WTC11 (cell line): Measurements from ENCODE around the gene CMTM4.

Source experiments
- ATF3 ChIP-seq: sonication (generic); formaldehyde crosslinking; conservative IDR thresholded peaks from 2 replicates; pipeline ENCODE4 v1.8.1; 2022; ENCODE audit warnings: mild to moderate bottlenecking, missing genetic modification reagents
- ATF6 ChIP-seq: sonication (generic); formaldehyde crosslinking; IDR thresholded peaks from 2 replicates; pipeline ENCODE4 v1.8.1; 2023; ENCODE audit warnings: mild to moderate bottlenecking, missing genetic modification reagents
- CBFB ChIP-seq: sonication (generic); formaldehyde crosslinking; IDR thresholded peaks from 2 replicates; pipeline ENCODE4 v1.8.1; 2022; ENCODE audit warnings: mild to moderate bottlenecking, low read depth, missing genetic modification reagents
- E2F5 ChIP-seq: sonication (generic); formaldehyde crosslinking; IDR thresholded peaks from 2 replicates; pipeline ENCODE4 v1.8.1; 2022; ENCODE audit warnings: mild to moderate bottlenecking, moderate library complexity, missing genetic modification reagents
- HMGXB4 ChIP-seq: sonication (generic); formaldehyde crosslinking; IDR thresholded peaks from 2 replicates; pipeline ENCODE4 v1.8.1; 2023; ENCODE audit warnings: mild to moderate bottlenecking, moderate library complexity, missing genetic modification reagents
- JUN ChIP-seq: sonication (generic); formaldehyde crosslinking; IDR thresholded peaks from 2 replicates; pipeline ENCODE4 v1.8.0; 2023; ENCODE audit warnings: mild to moderate bottlenecking, missing genetic modification reagents
- NFE2L1 ChIP-seq: sonication (generic); formaldehyde crosslinking; IDR thresholded peaks from 2 replicates; pipeline ENCODE4 v1.8.1; 2023; ENCODE audit warnings: missing genetic modification reagents
- RELA ChIP-seq: sonication (generic); formaldehyde crosslinking; IDR thresholded peaks from 2 replicates; pipeline ENCODE4 v1.8.1; 2022; ENCODE audit warnings: missing genetic modification reagents, mild to moderate bottlenecking, borderline replicate concordance
- SMAD4 ChIP-seq: sonication (generic); formaldehyde crosslinking; IDR thresholded peaks from 2 replicates; pipeline ENCODE4 v1.8.0; 2022; ENCODE audit warnings: mild to moderate bottlenecking, missing genetic modification reagents
- TF ChIP-seq, protein P1 (sequence below): fragments of 200-600 bp; IDR thresholded peaks from 2 replicates; pipeline ENCODE4 v1.8.0; 2022; ENCODE audit warnings: antibody characterized with exemption
- TF ChIP-seq, protein P2 (sequence below): sonication (generic); formaldehyde crosslinking; IDR thresholded peaks from 2 replicates; pipeline ENCODE4 v1.8.0; 2022; ENCODE audit warnings: mild to moderate bottlenecking, missing genetic modification reagents
- TF ChIP-seq, protein P3 (sequence below): sonication (generic); formaldehyde crosslinking; IDR thresholded peaks from 2 replicates; pipeline ENCODE4 v1.8.0; 2022; ENCODE audit warnings: mild to moderate bottlenecking, missing genetic modification reagents
- TF ChIP-seq, protein P4 (sequence below): sonication (generic); formaldehyde crosslinking; IDR thresholded peaks from 2 replicates; pipeline ENCODE4 v1.8.1; 2023; ENCODE audit warnings: mild to moderate bottlenecking, missing genetic modification reagents, moderate library complexity

DNA sequence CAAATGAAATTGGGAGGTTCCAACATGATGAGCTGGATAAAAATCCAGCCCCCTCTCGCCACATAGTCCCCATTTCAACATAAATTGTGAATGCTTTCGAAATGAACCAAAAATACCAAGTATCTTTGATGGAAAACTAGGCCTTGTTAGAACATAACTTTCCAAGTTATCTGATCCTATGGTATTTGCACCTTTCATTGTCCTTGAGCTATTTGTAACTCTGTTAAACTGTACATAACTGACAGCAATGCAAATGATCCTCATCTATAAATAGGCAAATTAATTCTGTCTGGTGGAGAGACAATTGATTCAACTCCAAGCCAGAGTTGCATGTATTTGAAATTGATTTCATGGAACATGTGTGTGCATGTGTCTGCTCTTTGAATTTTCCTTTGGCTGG lies 18.2 kb downstream of the CMTM4 start:
- TF ChIP-seq, protein P1, sequence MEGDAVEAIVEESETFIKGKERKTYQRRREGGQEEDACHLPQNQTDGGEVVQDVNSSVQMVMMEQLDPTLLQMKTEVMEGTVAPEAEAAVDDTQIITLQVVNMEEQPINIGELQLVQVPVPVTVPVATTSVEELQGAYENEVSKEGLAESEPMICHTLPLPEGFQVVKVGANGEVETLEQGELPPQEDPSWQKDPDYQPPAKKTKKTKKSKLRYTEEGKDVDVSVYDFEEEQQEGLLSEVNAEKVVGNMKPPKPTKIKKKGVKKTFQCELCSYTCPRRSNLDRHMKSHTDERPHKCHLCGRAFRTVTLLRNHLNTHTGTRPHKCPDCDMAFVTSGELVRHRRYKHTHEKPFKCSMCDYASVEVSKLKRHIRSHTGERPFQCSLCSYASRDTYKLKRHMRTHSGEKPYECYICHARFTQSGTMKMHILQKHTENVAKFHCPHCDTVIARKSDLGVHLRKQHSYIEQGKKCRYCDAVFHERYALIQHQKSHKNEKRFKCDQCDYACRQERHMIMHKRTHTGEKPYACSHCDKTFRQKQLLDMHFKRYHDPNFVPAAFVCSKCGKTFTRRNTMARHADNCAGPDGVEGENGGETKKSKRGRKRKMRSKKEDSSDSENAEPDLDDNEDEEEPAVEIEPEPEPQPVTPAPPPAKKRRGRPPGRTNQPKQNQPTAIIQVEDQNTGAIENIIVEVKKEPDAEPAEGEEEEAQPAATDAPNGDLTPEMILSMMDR: no peak
- TF ChIP-seq CBFB (CRISPR knock-in tag) (no peak), E2F5 (CRISPR knock-in tag) (no peak), ATF6 (no peak), JUN (no peak), HMGXB4 (CRISPR knock-in tag) (no peak), RELA (no peak), ATF3 (no peak), SMAD4 (no peak), NFE2L1 (CRISPR knock-in tag) (no peak)
- TF ChIP-seq, protein P2, sequence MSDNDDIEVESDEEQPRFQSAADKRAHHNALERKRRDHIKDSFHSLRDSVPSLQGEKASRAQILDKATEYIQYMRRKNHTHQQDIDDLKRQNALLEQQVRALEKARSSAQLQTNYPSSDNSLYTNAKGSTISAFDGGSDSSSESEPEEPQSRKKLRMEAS (CRISPR knock-in tag): no peak
- TF ChIP-seq, protein P3, sequence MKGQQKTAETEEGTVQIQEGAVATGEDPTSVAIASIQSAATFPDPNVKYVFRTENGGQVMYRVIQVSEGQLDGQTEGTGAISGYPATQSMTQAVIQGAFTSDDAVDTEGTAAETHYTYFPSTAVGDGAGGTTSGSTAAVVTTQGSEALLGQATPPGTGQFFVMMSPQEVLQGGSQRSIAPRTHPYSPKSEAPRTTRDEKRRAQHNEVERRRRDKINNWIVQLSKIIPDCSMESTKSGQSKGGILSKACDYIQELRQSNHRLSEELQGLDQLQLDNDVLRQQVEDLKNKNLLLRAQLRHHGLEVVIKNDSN (CRISPR knock-in tag): no peak
- TF ChIP-seq, protein P4, sequence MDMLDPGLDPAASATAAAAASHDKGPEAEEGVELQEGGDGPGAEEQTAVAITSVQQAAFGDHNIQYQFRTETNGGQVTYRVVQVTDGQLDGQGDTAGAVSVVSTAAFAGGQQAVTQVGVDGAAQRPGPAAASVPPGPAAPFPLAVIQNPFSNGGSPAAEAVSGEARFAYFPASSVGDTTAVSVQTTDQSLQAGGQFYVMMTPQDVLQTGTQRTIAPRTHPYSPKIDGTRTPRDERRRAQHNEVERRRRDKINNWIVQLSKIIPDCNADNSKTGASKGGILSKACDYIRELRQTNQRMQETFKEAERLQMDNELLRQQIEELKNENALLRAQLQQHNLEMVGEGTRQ: no peak
